ENCODE data around the gene TIMM50.

GRCh38 chr19:39433480-39434079 lies 47.1 kb upstream of the TIMM50 start:
- no peak for TF ChIP-seq EZH2phosphoT487 (conservative IDR thresholded peaks at IDR 0.05; ENCODE audit: low read length)
- TF ChIP-seq CTCF (IDR thresholded peaks at IDR 0.05; ENCODE audit: insufficient read depth, low read length, poor library complexity, severe bottlenecking), result no peak

Data from SU-DHL-6 (cell line).